ENCODE measurements around the gene SHISA9.
"Not testable (repeated sequence)": the region's sequence is repeated elsewhere in the genome, so short reads cannot be mapped to it uniquely, and the experiment has no call there.

SHISA9 gene

GRCh38 chr16:12906765-12907516 lies 5.5 kb downstream of the SHISA9 start:
- peaks cover 31 to 52% (median 35%) of the 10 kb centered on the region in 5 donors for H3K27me3 ChIP-seq (ENCODE audit: control insufficient read depth in 5 of 5, insufficient read depth in 4 of 5, low read length in 5 of 5)
- H3K4me3 ChIP-seq (ENCODE audit: low read depth in 1 of 5, low read length in 5 of 5) = no peak overlapping the region
- peaks cover 0 to 9% (median 0%) of the 10 kb centered on the region in 5 donors for H3K4me1 ChIP-seq (ENCODE audit: control insufficient read depth in 5 of 5, insufficient read depth in 5 of 5, low read length in 5 of 5)
- H3K36me3 ChIP-seq (ENCODE audit: control insufficient read depth in 5 of 5, insufficient read depth in 5 of 5, low read length in 5 of 5) = no peaks in the 10 kb centered on the region
- H3K27ac ChIP-seq (ENCODE audit: low read depth, low read length) = no peak overlapping the region
- no peak overlapping the region for H3K9ac ChIP-seq (ENCODE audit: low read length in 5 of 5)
- peaks cover 0 to 7% (median 3%) of the 10 kb centered on the region in 5 donors for H3K9me3 ChIP-seq (ENCODE audit: control insufficient read depth in 5 of 5, low read length in 5 of 5)

GRCh38 chr16:12907670-12908233 lies 6.4 kb downstream of the SHISA9 start:
- H3K4me1 ChIP-seq (ENCODE audit: control insufficient read depth in 5 of 5, insufficient read depth in 5 of 5, low read length in 5 of 5) = peaks cover 0 to 3% (median 0%) of the 10 kb centered on the region in 5 donors
- no peak overlapping the region for H3K27ac ChIP-seq (ENCODE audit: low read depth, low read length)
- H3K36me3 ChIP-seq (ENCODE audit: control insufficient read depth in 5 of 5, insufficient read depth in 5 of 5, low read length in 5 of 5) = no peaks in the 10 kb centered on the region
- H3K9me3 ChIP-seq (ENCODE audit: control insufficient read depth in 5 of 5, low read length in 5 of 5) = peaks cover 0 to 9% (median 3%) of the 10 kb centered on the region in 5 donors
- no peak overlapping the region for H3K4me3 ChIP-seq (ENCODE audit: low read depth in 1 of 5, low read length in 5 of 5)
- H3K27me3 ChIP-seq (ENCODE audit: control insufficient read depth in 5 of 5, insufficient read depth in 4 of 5, low read length in 5 of 5) = peaks cover 24 to 44% (median 28%) of the 10 kb centered on the region in 5 donors
- no peak overlapping the region for H3K9ac ChIP-seq (ENCODE audit: low read length in 5 of 5)

- no peaks in the 10 kb centered on the region for H3K36me3 ChIP-seq (ENCODE audit: control insufficient read depth in 5 of 5, insufficient read depth in 5 of 5, low read length in 5 of 5)
- no peak overlapping the region for H3K4me3 ChIP-seq (ENCODE audit: low read depth in 1 of 5, low read length in 5 of 5)
- no peak overlapping the region for H3K27ac ChIP-seq (ENCODE audit: low read depth, low read length)
- peaks cover 0 to 4% (median 0%) of the 10 kb centered on the region in 5 donors for H3K27me3 ChIP-seq (ENCODE audit: control insufficient read depth in 5 of 5, insufficient read depth in 4 of 5, low read length in 5 of 5)
- no peak overlapping the region for H3K9ac ChIP-seq (ENCODE audit: low read length in 5 of 5)
- H3K9me3 ChIP-seq (ENCODE audit: control insufficient read depth in 5 of 5, low read length in 5 of 5) = peaks cover 0 to 2% (median 0%) of the 10 kb centered on the region in 5 donors
- H3K4me1 ChIP-seq (ENCODE audit: control insufficient read depth in 5 of 5, insufficient read depth in 5 of 5, low read length in 5 of 5) = no peaks in the 10 kb centered on the region
These were observed 15.8 kb downstream of the SHISA9 start for GRCh38 chr16:12917246-12917645.

- H3K27me3 ChIP-seq (ENCODE audit: control insufficient read depth in 5 of 5, insufficient read depth in 4 of 5, low read length in 5 of 5) = peaks cover 0 to 4% (median 0%) of the 10 kb centered on the region in 5 donors
- no peak overlapping the region for H3K4me3 ChIP-seq (ENCODE audit: low read depth in 1 of 5, low read length in 5 of 5)
- no peak overlapping the region for H3K27ac ChIP-seq (ENCODE audit: low read depth, low read length)
- no peak overlapping the region for H3K9ac ChIP-seq (ENCODE audit: low read length in 5 of 5)
- H3K36me3 ChIP-seq (ENCODE audit: control insufficient read depth in 5 of 5, insufficient read depth in 5 of 5, low read length in 5 of 5) = no peaks in the 10 kb centered on the region
- H3K9me3 ChIP-seq (ENCODE audit: control insufficient read depth in 5 of 5, low read length in 5 of 5) = peaks cover 0 to under 1% (median 0%) of the 10 kb centered on the region in 5 donors
- no peaks in the 10 kb centered on the region for H3K4me1 ChIP-seq (ENCODE audit: control insufficient read depth in 5 of 5, insufficient read depth in 5 of 5, low read length in 5 of 5)
These were observed 16.3 kb downstream of the SHISA9 start for GRCh38 chr16:12917653-12918052.

- Histone ChIP-seq H3K9ac (ENCODE audit: low read length in 5 of 5) (no peak overlapping the region), H3K27ac (ENCODE audit: low read depth, low read length) (no peak overlapping the region), H3K36me3 (ENCODE audit: control insufficient read depth in 5 of 5, insufficient read depth in 5 of 5, low read length in 5 of 5) (no peaks in the 10 kb centered on the region), H3K9me3 (ENCODE audit: control insufficient read depth in 5 of 5, low read length in 5 of 5) (no peaks in the 10 kb centered on the region), H3K27me3 (ENCODE audit: control insufficient read depth in 5 of 5, insufficient read depth in 4 of 5, low read length in 5 of 5) (peaks cover 0 to 4% (median 0%) of the 10 kb centered on the region in 5 donors), H3K4me1 (ENCODE audit: control insufficient read depth in 5 of 5, insufficient read depth in 5 of 5, low read length in 5 of 5) (no peaks in the 10 kb centered on the region), H3K4me3 (ENCODE audit: low read depth in 1 of 5, low read length in 5 of 5) (no peak overlapping the region)
These were observed 19.3 kb downstream of the SHISA9 start for GRCh38 chr16:12920739-12921138.

GRCh38 chr16:12923640-12924039 lies 22.2 kb downstream of the SHISA9 start:
- H3K27me3 ChIP-seq (ENCODE audit: control insufficient read depth in 5 of 5, insufficient read depth in 4 of 5, low read length in 5 of 5); H3K36me3 ChIP-seq (ENCODE audit: control insufficient read depth in 5 of 5, insufficient read depth in 5 of 5, low read length in 5 of 5); H3K27ac ChIP-seq (ENCODE audit: low read depth, low read length); H3K9me3 ChIP-seq (ENCODE audit: control insufficient read depth in 5 of 5, low read length in 5 of 5); H3K4me3 ChIP-seq (ENCODE audit: low read depth in 1 of 5, low read length in 5 of 5); H3K4me1 ChIP-seq (ENCODE audit: control insufficient read depth in 5 of 5, insufficient read depth in 5 of 5, low read length in 5 of 5); H3K9ac ChIP-seq (ENCODE audit: low read length in 5 of 5): not testable (repeated sequence)

GRCh38 chr16:12925026-12925800 lies 23.8 kb downstream of the SHISA9 start:
- H3K9me3 ChIP-seq (ENCODE audit: control insufficient read depth in 5 of 5, low read length in 5 of 5) = peaks cover 0 to 2% (median 0%) of the 10 kb centered on the region in 5 donors
- no peaks in the 10 kb centered on the region for H3K4me1 ChIP-seq (ENCODE audit: control insufficient read depth in 5 of 5, insufficient read depth in 5 of 5, low read length in 5 of 5)
- H3K27me3 ChIP-seq (ENCODE audit: control insufficient read depth in 5 of 5, insufficient read depth in 4 of 5, low read length in 5 of 5) = no peaks in the 10 kb centered on the region
- no peak overlapping the region for H3K9ac ChIP-seq (ENCODE audit: low read length in 5 of 5)
- no peak overlapping the region for H3K4me3 ChIP-seq (ENCODE audit: low read depth in 1 of 5, low read length in 5 of 5)
- H3K27ac ChIP-seq (ENCODE audit: low read depth, low read length) = no peak overlapping the region
- no peaks in the 10 kb centered on the region for H3K36me3 ChIP-seq (ENCODE audit: control insufficient read depth in 5 of 5, insufficient read depth in 5 of 5, low read length in 5 of 5)

GRCh38 chr16:12927591-12927990 lies 26.2 kb downstream of the SHISA9 start:
- Histone ChIP-seq H3K4me1 (ENCODE audit: control insufficient read depth in 5 of 5, insufficient read depth in 5 of 5, low read length in 5 of 5) (no peaks in the 10 kb centered on the region), H3K36me3 (ENCODE audit: control insufficient read depth in 5 of 5, insufficient read depth in 5 of 5, low read length in 5 of 5) (no peaks in the 10 kb centered on the region), H3K27ac (ENCODE audit: low read depth, low read length) (no peak overlapping the region), H3K4me3 (ENCODE audit: low read depth in 1 of 5, low read length in 5 of 5) (no peak overlapping the region), H3K9me3 (ENCODE audit: control insufficient read depth in 5 of 5, low read length in 5 of 5) (peaks cover 0 to 2% (median 0%) of the 10 kb centered on the region in 5 donors), H3K27me3 (ENCODE audit: control insufficient read depth in 5 of 5, insufficient read depth in 4 of 5, low read length in 5 of 5) (no peaks in the 10 kb centered on the region), H3K9ac (ENCODE audit: low read length in 5 of 5) (no peak overlapping the region)

- Histone ChIP-seq H3K36me3 (ENCODE audit: control insufficient read depth in 5 of 5, insufficient read depth in 5 of 5, low read length in 5 of 5) (no peaks in the 10 kb centered on the region), H3K4me3 (ENCODE audit: low read depth in 1 of 5, low read length in 5 of 5) (no peak overlapping the region), H3K9ac (ENCODE audit: low read length in 5 of 5) (no peak overlapping the region)
These were observed 29.5 kb downstream of the SHISA9 start for GRCh38 chr16:12930881-12931280.

GRCh38 chr16:12936391-12936790 lies 35.0 kb downstream of the SHISA9 start:
- no peak overlapping the region for H3K9ac ChIP-seq (ENCODE audit: low read length in 5 of 5)

More at GRCh38 chr16:12930881-12931280, 29.5 kb downstream of the SHISA9 start:
- Histone ChIP-seq H3K27me3 (ENCODE audit: control insufficient read depth in 5 of 5, insufficient read depth in 4 of 5, low read length in 5 of 5) (no peaks in the 10 kb centered on the region), H3K9me3 (ENCODE audit: control insufficient read depth in 5 of 5, low read length in 5 of 5) (peaks cover 0 to 2% (median 0%) of the 10 kb centered on the region in 5 donors), H3K4me1 (ENCODE audit: control insufficient read depth in 5 of 5, insufficient read depth in 5 of 5, low read length in 5 of 5) (no peaks in the 10 kb centered on the region), H3K27ac (ENCODE audit: low read depth, low read length) (no peak overlapping the region)

More at GRCh38 chr16:12936391-12936790, 35.0 kb downstream of the SHISA9 start:
- Histone ChIP-seq H3K4me3 (ENCODE audit: low read depth in 1 of 5, low read length in 5 of 5) (no peak overlapping the region), H3K4me1 (ENCODE audit: control insufficient read depth in 5 of 5, insufficient read depth in 5 of 5, low read length in 5 of 5) (no peaks in the 10 kb centered on the region), H3K27me3 (ENCODE audit: control insufficient read depth in 5 of 5, insufficient read depth in 4 of 5, low read length in 5 of 5) (no peaks in the 10 kb centered on the region), H3K36me3 (ENCODE audit: control insufficient read depth in 5 of 5, insufficient read depth in 5 of 5, low read length in 5 of 5) (no peaks in the 10 kb centered on the region), H3K27ac (ENCODE audit: low read depth, low read length) (no peak overlapping the region), H3K9me3 (ENCODE audit: control insufficient read depth in 5 of 5, low read length in 5 of 5) (peaks cover 0 to 5% (median 0%) of the 10 kb centered on the region in 5 donors)
